ENCODE results near the gene ACP5. TPM values are rescaled to one million over a fixed set of nuclear protein-coding genes. Genes with fewer than 3 reads are reported as not detected.

Gene ACP5
- total RNA-seq, 2 donors from 2014 or later: 23.3 to 59.3 TPM

DNA sequence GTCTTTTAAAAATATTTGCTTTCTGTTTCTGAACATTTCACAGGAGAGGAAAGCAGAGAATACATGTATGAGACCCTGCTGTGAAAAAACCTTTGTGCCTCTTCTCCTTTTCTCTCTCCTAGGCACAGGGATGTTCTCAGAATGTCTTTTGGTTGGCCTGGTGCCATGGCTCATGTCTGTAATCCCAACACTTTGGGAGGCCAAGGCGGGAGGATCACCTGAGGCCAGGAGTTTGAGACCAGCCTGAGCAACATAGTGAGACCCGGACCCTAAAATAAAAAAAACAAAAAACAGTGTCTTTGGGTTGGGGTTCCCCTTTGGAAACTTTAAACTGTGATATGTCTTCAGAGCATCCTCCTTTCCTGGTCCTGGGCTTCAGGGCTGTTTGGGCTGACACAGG, 21.3 kb upstream of the ACP5 start:
- no peak for TF ChIP-seq POLR2A (IDR thresholded peaks at IDR 0.05)
- TF ChIP-seq, protein P1, sequence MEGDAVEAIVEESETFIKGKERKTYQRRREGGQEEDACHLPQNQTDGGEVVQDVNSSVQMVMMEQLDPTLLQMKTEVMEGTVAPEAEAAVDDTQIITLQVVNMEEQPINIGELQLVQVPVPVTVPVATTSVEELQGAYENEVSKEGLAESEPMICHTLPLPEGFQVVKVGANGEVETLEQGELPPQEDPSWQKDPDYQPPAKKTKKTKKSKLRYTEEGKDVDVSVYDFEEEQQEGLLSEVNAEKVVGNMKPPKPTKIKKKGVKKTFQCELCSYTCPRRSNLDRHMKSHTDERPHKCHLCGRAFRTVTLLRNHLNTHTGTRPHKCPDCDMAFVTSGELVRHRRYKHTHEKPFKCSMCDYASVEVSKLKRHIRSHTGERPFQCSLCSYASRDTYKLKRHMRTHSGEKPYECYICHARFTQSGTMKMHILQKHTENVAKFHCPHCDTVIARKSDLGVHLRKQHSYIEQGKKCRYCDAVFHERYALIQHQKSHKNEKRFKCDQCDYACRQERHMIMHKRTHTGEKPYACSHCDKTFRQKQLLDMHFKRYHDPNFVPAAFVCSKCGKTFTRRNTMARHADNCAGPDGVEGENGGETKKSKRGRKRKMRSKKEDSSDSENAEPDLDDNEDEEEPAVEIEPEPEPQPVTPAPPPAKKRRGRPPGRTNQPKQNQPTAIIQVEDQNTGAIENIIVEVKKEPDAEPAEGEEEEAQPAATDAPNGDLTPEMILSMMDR (IDR thresholded peaks at IDR 0.05): no peak
- no peak for TF ChIP-seq POLR2AphosphoS5 (IDR thresholded peaks at IDR 0.05)
- Histone ChIP-seq H3K27me3 (replicated peaks; ENCODE audit: insufficient read depth) (no peaks in the 10 kb centered on the region), H3K4me3 (no peak overlapping the region), H3K36me3 (no peaks in the 10 kb centered on the region), H3K4me1 (replicated peaks) (peaks cover 2% of the 10 kb centered on the region), H3K27ac (no peak overlapping the region), H3K9me3 (no peaks in the 10 kb centered on the region)
- 96% methylated on average over 2 of the region's 2 CpGs for WGBS
- intact Hi-C loops (cut with DNase I): no loop called here
- DNase-seq (ENCODE audit: low spot score): no peak

DNA sequence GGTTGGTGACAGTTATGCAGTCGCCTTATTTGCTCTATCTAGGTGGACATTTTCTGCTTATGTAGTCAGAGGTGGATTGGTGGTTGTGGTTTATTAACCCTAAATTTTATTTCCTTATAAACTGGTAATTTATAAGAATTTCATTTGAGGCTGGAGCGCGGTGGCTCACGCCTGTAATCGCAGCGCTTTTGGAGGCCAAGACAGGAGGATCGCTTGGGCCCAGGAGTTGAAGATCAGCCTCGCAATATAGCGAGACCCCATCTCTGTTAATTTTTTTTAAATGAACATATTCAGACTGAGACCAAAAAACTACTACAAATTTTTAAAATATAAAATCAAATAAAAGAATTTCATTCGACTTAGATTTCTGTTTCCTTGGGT, 20.6 kb upstream of the ACP5 start:
- H3K4me3 ChIP-seq: peak overlapping the region; percentile 88 to 99
- H3K36me3 ChIP-seq: no peaks in the 10 kb centered on the region
- WGBS: 56% methylated on average over 10 of the region's 10 CpGs
- H3K4me1 ChIP-seq (replicated peaks): peaks cover 2% of the 10 kb centered on the region
- intact Hi-C loops (cut with DNase I): no loop called here
- H3K9me3 ChIP-seq: no peaks in the 10 kb centered on the region
- H3K27me3 ChIP-seq (replicated peaks; ENCODE audit: insufficient read depth): no peaks in the 10 kb centered on the region
- TF ChIP-seq, protein P1 (IDR thresholded peaks at IDR 0.05): no peak
- TF ChIP-seq POLR2AphosphoS5 (IDR thresholded peaks at IDR 0.05) (no peak), POLR2A (IDR thresholded peaks at IDR 0.05) (no peak)
- DNase-seq (ENCODE audit: low spot score): no peak
- H3K27ac ChIP-seq: peak overlapping the region; percentile 96 to 97

DNA sequence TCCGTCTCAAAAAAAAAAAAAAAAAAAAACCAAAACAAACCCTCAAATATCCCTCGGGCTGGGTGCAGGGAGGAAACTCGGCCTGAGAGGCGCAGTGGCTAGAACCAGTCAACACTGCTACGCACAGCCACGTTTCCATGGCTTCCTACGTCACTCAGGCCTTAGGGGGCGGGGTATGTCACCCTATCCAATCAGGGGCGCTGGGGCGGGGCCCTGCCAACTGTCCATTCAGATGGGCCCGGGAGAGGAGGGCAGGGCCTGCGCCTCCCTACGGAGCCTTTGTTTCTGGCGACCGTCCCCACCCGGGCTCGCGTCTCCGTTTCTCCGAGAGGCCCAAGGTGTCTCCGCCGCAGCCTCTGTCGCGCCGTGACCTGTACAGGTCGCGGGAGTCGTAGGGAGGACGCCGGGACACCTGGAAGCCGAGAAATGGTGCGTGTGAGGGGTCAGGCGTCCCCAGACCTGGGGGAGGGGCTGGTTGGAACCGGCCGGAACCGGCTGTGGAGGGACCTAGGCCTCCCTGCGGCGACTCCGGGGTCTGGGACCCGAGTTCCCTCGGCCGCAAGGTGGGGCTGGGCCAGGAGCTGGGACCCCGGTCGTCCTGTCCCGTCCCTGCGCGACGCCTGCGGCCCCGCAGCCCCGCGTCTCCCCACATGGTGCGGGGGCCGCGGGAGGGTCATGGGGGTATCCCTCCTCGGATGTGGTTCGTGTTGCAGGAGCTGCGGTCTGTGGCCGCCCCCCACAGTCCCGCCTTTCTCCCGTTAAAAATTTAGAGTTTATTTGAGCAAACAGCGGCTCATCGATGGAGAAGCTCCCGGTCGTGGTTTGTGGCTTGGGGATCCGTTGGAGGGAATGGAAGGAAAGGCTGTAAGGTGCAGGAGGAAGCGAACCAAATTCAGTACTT, 20.0 kb upstream of the ACP5 start, which contains the start of gene ZNF627:
Gene ZNF627, plus strand, starts transcription at position 282 of the 901 bp plus-strand sequence. Its CDS starts 145 bp downstream, at position 427.
- peaks cover 2% of the 10 kb centered on the region for H3K4me1 ChIP-seq (replicated peaks)
- no peaks in the 10 kb centered on the region for H3K27me3 ChIP-seq (replicated peaks; ENCODE audit: insufficient read depth)
- no peaks in the 10 kb centered on the region for H3K9me3 ChIP-seq
- no peaks in the 10 kb centered on the region for H3K36me3 ChIP-seq
- peak within 1 kb of the TSS; percentile 96 to 97 for H3K27ac ChIP-seq
- intact Hi-C loops (cut with DNase I): no loop called here
- WGBS: under 1% methylated on average over 61 of the region's 67 CpGs
- peak; percentile 99 for DNase-seq (ENCODE audit: low spot score)
- H3K4me3 ChIP-seq: peak within 1 kb of the TSS; percentile 88 to 99
- TF ChIP-seq, protein P1 (IDR thresholded peaks at IDR 0.05): peak in 3 of 4 experiments; percentile 11 to 64 (median 40)
- peak; percentile 97 for TF ChIP-seq POLR2A (IDR thresholded peaks at IDR 0.05)
- peak; percentile 98 for TF ChIP-seq POLR2AphosphoS5 (IDR thresholded peaks at IDR 0.05)

DNA sequence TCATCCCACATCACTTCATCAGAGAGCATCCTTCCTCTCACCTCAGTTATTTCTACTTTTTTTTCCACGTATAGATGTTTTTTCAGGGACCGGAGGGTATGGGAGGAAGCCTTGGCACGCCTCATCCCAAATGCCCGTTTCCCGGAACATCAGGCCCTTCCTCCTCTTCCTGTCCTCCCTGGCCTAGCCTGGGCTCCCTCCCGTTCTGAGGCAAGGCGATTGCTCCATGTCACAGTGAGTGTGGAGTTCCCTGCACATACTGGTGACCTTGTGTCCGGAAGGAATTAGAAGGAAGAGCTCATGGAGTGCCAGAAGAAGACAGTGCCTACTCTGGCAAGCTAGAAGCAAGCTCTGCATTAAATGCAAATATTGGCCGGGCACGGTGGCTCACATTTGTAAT, 18.7 kb upstream of the ACP5 start:
- H3K9me3 ChIP-seq: no peaks in the 10 kb centered on the region
- H3K4me3 ChIP-seq: no peak overlapping the region
- H3K36me3 ChIP-seq: no peaks in the 10 kb centered on the region
- H3K27ac ChIP-seq: peak overlapping the region in 1 of 2 donors; percentile 97
- H3K27me3 ChIP-seq (replicated peaks; ENCODE audit: insufficient read depth): no peaks in the 10 kb centered on the region
- H3K4me1 ChIP-seq (replicated peaks): peaks cover 2% of the 10 kb centered on the region
- 83% methylated on average over 10 of the region's 10 CpGs for WGBS
- no peak for DNase-seq (ENCODE audit: low spot score)
- intact Hi-C loops (cut with DNase I): no loop called here
- TF ChIP-seq POLR2AphosphoS5 (IDR thresholded peaks at IDR 0.05) (no peak), POLR2A (IDR thresholded peaks at IDR 0.05) (no peak)
- TF ChIP-seq, protein P1 (IDR thresholded peaks at IDR 0.05): no peak
